Skin epidermis (tissue), 12 donors: ENCODE results near the gene CTAGE4.
"Not testable (repeated sequence)": the region's sequence is repeated elsewhere in the genome, so short reads cannot be mapped to it uniquely, and the experiment has no call there.

ENCODE experiments used
- H3K27ac ChIP-seq, 21 experiments: fragments of 200-600 bp; sonication (generic) in 11 of 21; one replicate each; pipeline ENCODE4 v1.5.0; 2020; ENCODE audit warnings: mild to moderate bottlenecking in 3 of 21, inconsistent platforms in 2 of 21, moderate library complexity in 2 of 21
- H3K4me3 ChIP-seq, 7 experiments: fragments of 200-600 bp; sonication (generic) in 2 of 7; one replicate each; pipeline ENCODE4 v1.5.0; 2020; ENCODE audit warnings: inconsistent platforms in 2 of 7, mild to moderate bottlenecking in 2 of 7, moderate library complexity in 1 of 7

CTAGE4 gene

GRCh38 chr7:144201978-144202377, 18.7 kb downstream of the CTAGE4 start:
- H3K27ac ChIP-seq, H3K4me3 ChIP-seq: not testable (repeated sequence)

DNA sequence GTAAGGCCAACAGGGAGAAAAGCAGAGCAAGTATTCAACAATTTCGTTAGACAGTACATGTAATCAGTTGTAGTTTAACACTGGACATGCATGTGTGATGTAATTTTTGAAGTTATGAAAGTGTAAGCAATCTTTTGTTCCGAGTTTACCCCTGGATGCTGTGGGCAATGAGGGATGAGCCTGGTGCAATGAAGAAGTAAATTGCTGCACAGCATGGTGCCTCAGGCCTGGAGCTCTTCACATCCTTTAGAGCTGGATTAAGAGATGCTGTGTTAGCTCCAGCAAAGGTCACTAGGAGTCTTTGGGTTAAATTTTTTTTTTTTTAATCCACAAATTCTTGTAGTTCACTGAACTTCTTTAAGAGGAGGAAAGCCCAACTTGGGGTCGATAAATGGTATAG, 19.8 kb downstream of the CTAGE4 start:
- H3K4me3 ChIP-seq, H3K27ac ChIP-seq: not testable (repeated sequence)

DNA sequence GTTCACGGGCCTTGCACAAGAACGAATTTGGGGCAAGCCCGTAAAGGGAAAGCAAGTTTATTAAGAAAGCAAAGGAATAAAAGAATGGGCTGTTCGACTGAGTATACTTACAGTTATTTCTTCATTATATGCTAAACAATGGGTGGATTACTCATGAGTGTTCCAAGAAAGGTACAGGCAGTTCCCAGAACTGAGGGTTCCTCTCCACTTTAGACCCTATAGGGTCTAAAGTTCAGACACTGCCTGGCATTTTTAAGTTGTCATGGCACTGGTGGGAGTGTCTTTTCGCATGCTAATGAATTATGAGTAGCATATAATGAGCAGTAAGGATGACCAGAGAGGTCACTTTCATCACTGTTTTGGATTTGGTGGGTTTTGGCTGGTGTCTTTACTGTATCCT, 22.0 kb downstream of the CTAGE4 start:
- not testable (repeated sequence) for H3K27ac ChIP-seq, H3K4me3 ChIP-seq

GRCh38 chr7:144217200-144217599, 33.9 kb downstream of the CTAGE4 start:
- H3K4me3 ChIP-seq, H3K27ac ChIP-seq: not testable (repeated sequence)

GRCh38 chr7:144218581-144218980, 35.3 kb downstream of the CTAGE4 start:
- not testable (repeated sequence) for H3K27ac ChIP-seq, H3K4me3 ChIP-seq

- H3K4me3 ChIP-seq, H3K27ac ChIP-seq: not testable (repeated sequence)
Measured at GRCh38 chr7:144219149-144219548, 35.9 kb downstream of the CTAGE4 start.

DNA sequence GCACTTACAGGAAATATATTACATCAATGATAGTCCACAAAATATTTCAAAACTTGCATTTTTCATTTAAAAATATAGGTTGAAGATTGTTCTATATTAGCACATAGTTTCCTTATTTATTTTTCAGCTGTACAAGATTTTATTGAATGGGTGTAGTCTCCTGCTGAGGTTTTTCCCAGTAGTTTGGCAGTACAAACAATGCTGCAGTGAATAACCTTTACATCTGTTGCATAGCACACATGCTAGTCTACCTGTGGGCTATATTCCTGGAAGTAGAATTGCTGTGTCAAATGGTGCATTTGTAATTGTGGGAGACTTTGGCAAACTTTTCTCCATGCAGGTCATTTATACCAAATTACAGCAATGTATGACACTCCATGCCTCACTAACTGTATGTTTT, 37.3 kb downstream of the CTAGE4 start:
- not testable (repeated sequence) for H3K27ac ChIP-seq, H3K4me3 ChIP-seq

GRCh38 chr7:144223675-144224074, 40.4 kb downstream of the CTAGE4 start:
- not testable (repeated sequence) for H3K4me3 ChIP-seq, H3K27ac ChIP-seq

GRCh38 chr7:144226866-144227265, 43.6 kb downstream of the CTAGE4 start:
- H3K27ac ChIP-seq, H3K4me3 ChIP-seq: not testable (repeated sequence)

DNA sequence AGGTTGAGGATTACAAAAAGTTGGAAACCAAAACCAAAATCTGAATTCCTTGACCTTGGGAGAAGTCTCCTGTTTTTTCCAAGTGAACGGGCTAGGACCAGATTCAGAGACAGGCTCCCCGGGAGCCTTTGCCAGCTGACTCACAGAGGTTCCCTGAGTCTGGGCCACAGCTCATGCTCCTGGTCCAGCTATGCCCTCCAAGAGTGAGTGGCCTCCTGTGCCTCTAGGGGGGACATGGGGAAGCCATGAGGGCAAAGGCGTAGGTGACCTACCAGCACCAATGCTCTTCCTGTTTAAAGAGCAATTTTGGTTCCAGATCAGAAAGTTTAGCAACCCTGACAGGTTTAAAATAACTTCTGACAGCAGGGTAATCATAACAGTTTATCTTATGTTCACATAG, 45.5 kb downstream of the CTAGE4 start:
- not testable (repeated sequence) for H3K4me3 ChIP-seq, H3K27ac ChIP-seq

- not testable (repeated sequence) for H3K27ac ChIP-seq, H3K4me3 ChIP-seq
Measured at GRCh38 chr7:144231027-144231426, 47.8 kb downstream of the CTAGE4 start.

DNA sequence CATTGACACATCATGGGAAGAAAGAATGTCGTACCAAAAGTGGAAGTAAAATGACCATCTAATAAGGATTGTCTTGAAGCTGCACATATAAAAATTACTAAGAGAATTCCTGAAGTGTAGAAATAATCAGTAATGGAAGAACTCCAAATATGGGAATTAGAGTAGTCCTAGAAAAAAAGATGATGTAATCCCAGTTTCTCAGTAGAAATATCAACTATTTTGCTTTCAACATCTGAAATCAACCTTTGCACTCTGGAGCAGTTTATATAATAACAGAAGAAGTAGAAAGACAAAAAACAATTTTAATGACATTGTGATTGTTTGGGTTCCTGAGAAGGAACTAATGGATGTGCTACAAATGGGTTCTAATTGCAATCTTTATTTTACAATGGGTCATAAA, 49.8 kb downstream of the CTAGE4 start:
- not testable (repeated sequence) for H3K27ac ChIP-seq, H3K4me3 ChIP-seq
